ENCODE measurements around the gene CORO6.

DNA sequence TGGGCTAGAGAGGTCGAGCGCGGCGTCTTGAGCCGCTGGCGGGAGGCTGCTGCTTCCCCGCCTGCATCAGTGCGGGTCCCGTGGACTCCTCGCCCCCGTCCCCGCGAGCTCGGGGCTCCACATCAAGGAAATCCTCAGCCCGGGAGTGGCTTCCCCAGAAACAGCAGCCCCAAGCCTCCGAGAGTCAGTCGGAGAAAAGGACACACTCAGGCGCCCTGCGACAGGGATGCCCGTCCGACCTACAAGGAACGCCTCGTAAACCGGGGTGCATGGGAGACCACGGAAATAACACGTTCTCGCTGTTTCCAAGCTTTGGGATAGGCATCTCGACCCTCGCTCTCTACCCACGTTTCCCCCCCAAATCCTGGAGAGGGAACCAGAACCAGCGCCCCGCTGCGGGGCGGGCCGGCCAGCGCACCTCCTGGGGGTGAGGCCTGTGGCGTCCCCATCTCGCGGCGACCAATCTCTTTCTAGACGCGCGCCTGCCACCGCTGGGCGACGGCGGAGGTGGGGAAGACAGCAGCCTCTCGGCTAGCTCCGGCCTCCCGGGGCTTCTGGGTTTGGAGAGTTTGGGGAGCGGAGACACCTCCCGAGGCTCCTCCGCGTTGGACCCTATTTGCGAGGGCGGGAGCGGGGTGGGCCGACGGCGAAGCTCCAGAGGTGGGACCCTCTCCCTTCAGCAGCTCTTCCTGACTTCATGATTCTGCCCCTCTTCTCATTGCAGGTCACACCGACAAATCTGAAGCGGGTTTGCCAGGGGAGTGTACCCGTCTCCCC is 55.0 kb downstream of the CORO6 start:
- TF ChIP-seq EZH2 (IDR thresholded peaks at IDR 0.05; ENCODE audit: insufficient read depth, poor library complexity, severe bottlenecking), result no peak
- TF ChIP-seq EZH2phosphoT487 (IDR thresholded peaks at IDR 0.05; ENCODE audit: insufficient read depth, low read depth), result no peak

Measured in GM23248 (cell line).